Spleen (tissue), 11 donors: ENCODE data around the gene ZNF236. TPM values are rescaled to one million over a fixed set of nuclear protein-coding genes. Genes with fewer than 3 reads are reported as not detected.

ENCODE experiments used
- DNase-seq: peaks from one replicate; pipeline ENCODE4 v3.0.0-alpha.2; 2020
- H3K27ac ChIP-seq, 8 donors: fragments of 200-600 bp; sonication (generic) in 7 of 8; 1 replicate in 4 of 8; 2 replicates in 4 of 8; pipeline versions ENCODE4 v1.5.0 to v1.8.0; 2016 to 2021; ENCODE audit warnings: inconsistent platforms in 4 of 8, mild to moderate bottlenecking in 4 of 8, moderate library complexity in 1 of 8
- H3K27me3 ChIP-seq, 7 donors: fragments of 200-600 bp; sonication (generic) in 6 of 7; replicated peaks in 1 of 7; 1 replicate in 4 of 7; 2 replicates in 3 of 7; pipeline versions ENCODE4 v1.5.0 to v1.8.0; 2016 to 2021; ENCODE audit warnings: inconsistent platforms in 3 of 7, mild to moderate bottlenecking in 1 of 7
- H3K36me3 ChIP-seq, 6 donors: fragments of 200-600 bp; sonication (generic) in 5 of 6; 1 replicate in 4 of 6; 2 replicates in 2 of 6; pipeline versions ENCODE4 v1.5.0 to v1.8.0; 2016 to 2021; ENCODE audit warnings: inconsistent platforms in 2 of 6
- H3K4me1 ChIP-seq, 6 donors: fragments of 200-600 bp; sonication (generic) in 5 of 6; 1 replicate in 3 of 6; 2 replicates in 3 of 6; pipeline versions ENCODE4 v1.5.0 to v1.8.0; 2016 to 2021; ENCODE audit warnings: inconsistent platforms in 3 of 6
- H3K4me3 ChIP-seq, 8 donors: fragments of 200-600 bp; sonication (generic) in 7 of 8; 1 replicate in 4 of 8; 2 replicates in 4 of 8; pipeline versions ENCODE4 v1.5.0 to v1.8.0; 2016 to 2021; ENCODE audit warnings: inconsistent platforms in 4 of 8, mild to moderate bottlenecking in 4 of 8, moderate library complexity in 2 of 8
- H3K9me3 ChIP-seq, 8 donors: fragments of 200-600 bp; sonication (generic) in 7 of 8; 1 replicate in 4 of 8; 2 replicates in 4 of 8; pipeline versions ENCODE4 v1.5.0 to v1.8.0; 2016 to 2021; ENCODE audit warnings: inconsistent platforms in 4 of 8
- CTCF ChIP-seq, 11 experiments: fragments of 200-600 bp in 7 of 11; fragments of 450-650 bp in 4 of 11; sonication (generic) in 4 of 11; IDR thresholded peaks in 8 of 11; conservative IDR thresholded peaks in 3 of 11; 1 replicate in 7 of 11; 2 replicates in 4 of 11; pipeline versions ENCODE4 v1.4.0 to v1.8.0; 2016 to 2021; ENCODE audit warnings: antibody characterized with exemption in 11 of 11, inconsistent platforms in 4 of 11, mild to moderate bottlenecking in 1 of 11
- POLR2A ChIP-seq, 3 donors: fragments of 450-650 bp; IDR thresholded peaks; one replicate each; pipeline ENCODE4 v1.5.1; 2017; ENCODE audit warnings: antibody characterized with exemption in 3 of 3, mild to moderate bottlenecking in 1 of 3
- POLR2AphosphoS5 ChIP-seq, 3 donors: sonication (generic); formaldehyde crosslinking; IDR thresholded peaks; one replicate each; pipeline ENCODE4 v1.5.1; 2017; ENCODE audit warnings: antibody characterized with exemption in 3 of 3
- WGBS, 5 donors: extraction: QIAGEN DNeasy Blood & Tissue Kit in 3 of 5; methylation state at CpG; one replicate each; pipeline versions ENCODE4 v1.1.5 to v1.1.7; 2013 to 2018; 5-methylcytosine and 5-hydroxymethylcytosine counted together
- intact Hi-C: fragments of 100-400 bp; cut with DNase I; formaldehyde crosslinking; loops from one replicate; pipeline ENCODE4 v1.15.0; 2023; ENCODE audit warnings: low total_unique reads
- polyA plus RNA-seq, 3 donors: library from polyadenylated mRNA; stranded (reverse); fragments of 200-250 nt; gene quantifications; one replicate each; pipeline ENCODE4 v1.2.1, GENCODE V29; 2013
- total RNA-seq, 7 donors: library from RNA; depleted of rRNA in 3 of 7; stranded (reverse); fragments of >200 nt in 3 of 7; fragmentation: NEBNext Ultra II Directional in 4 of 7; extraction: Animal tissue kit (Norgen Biotek cat#: 25700) in 4 of 7; gene quantifications; one replicate each; pipeline versions ENCODE4 v1.1.0 to v1.2.1, GENCODE V29; 2016 to 2021
- donor health status: healthy with polysubstance abuse.
- donor health status: DM: no; HTN: no; CAD: no; lungs with moderate emphysema.
- donor health status: DM: no; HTN: no; CAD: no.
- donor health status: Bipolar disorder and iron deficiency.
- donor health status: healthy.
- donor health status: DM: no; HTN: no; CAD: no.
- donor health status: DM: yes; HTN: yes; CAD: no.

Gene ZNF236
- total and polyA plus RNA-seq, 10 donors = 1.5 to 25.4 (median 19.9) TPM

DNA sequence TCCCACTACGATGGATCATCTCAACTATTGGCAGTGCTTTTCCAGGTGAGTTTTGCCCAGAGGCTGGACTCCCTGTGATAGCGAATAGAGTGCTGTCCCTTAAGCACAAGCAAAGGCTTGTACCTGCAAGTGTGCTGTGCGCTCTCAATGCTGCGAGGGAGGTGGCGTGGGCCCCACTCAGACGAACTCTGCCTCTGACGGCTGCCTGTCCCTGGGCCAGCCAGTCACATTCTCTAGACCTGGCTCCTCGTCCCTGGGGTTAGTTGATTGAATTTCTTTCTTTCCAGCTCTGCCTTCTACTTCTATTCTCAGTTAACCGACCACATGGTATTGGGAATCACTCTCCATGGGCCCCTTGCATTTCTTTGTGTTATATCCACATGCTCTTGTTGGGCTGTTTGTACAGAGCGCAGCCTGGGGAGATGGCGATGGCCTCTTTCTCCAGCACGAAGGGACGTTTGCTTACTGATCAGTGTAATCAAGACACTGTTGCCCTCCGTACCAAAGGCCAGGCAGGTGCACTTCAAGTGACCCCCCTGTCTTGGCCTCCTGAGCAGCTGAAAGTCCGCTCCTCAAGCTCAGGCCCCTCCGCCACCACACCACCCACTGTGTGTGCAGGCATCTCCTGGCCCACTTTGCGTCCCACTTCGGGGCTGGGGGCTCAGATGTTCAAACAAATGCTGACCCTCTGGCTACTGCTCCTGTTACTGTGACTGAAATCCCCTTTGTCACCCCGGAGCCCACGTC lies 151.3 kb downstream of the ZNF236 start:
- intact Hi-C loops = no loop called here
- Histone ChIP-seq H3K4me3 (no peak overlapping the region), H3K4me1 (peaks cover 0 to 18% (median 7%) of the 10 kb centered on the region in 6 donors), H3K27ac (no peak overlapping the region), H3K9me3 (no peaks in the 10 kb centered on the region), H3K36me3 (peaks cover 0 to 21% (median 5%) of the 10 kb centered on the region in 6 donors), H3K27me3 (no peaks in the 10 kb centered on the region)
- peak; percentile 60 for DNase-seq
- WGBS, 5 donors = 96 to 98% (median 97%) methylated on average over 20 of the region's 20 CpGs
- TF ChIP-seq CTCF (IDR thresholded peaks at IDR 0.05 in 8 of 11, conservative IDR thresholded peaks at IDR 0.05 in 3 of 11) (no peak), POLR2AphosphoS5 (IDR thresholded peaks at IDR 0.05) (no peak), POLR2A (IDR thresholded peaks at IDR 0.05) (no peak)

- Histone ChIP-seq H3K36me3 (peaks cover 0 to 18% (median 2%) of the 10 kb centered on the region in 6 donors), H3K9me3 (no peaks in the 10 kb centered on the region), H3K4me1 (peaks cover 0 to 18% (median 7%) of the 10 kb centered on the region in 6 donors), H3K4me3 (no peak overlapping the region), H3K27me3 (no peaks in the 10 kb centered on the region), H3K27ac (no peak overlapping the region)
- 86 to 94% (median 90%) methylated on average over 5 of the region's 5 CpGs for WGBS, 5 donors
- intact Hi-C loops = no loop called here
- DNase-seq = no peak
- TF ChIP-seq CTCF (IDR thresholded peaks at IDR 0.05 in 8 of 11, conservative IDR thresholded peaks at IDR 0.05 in 3 of 11) = no peak
- no peak for TF ChIP-seq POLR2AphosphoS5 (IDR thresholded peaks at IDR 0.05)
- TF ChIP-seq POLR2A (IDR thresholded peaks at IDR 0.05) = no peak
Observed at GRCh38 chr18:76974386-76974785, 152.0 kb downstream of the ZNF236 start.

GRCh38 chr18:76975577-76976110 lies 153.3 kb downstream of the ZNF236 start:
- no peak overlapping the region for H3K4me3 ChIP-seq
- intact Hi-C loops = no loop called here
- TF ChIP-seq CTCF (IDR thresholded peaks at IDR 0.05 in 8 of 11, conservative IDR thresholded peaks at IDR 0.05 in 3 of 11) = no peak
- no peak for TF ChIP-seq POLR2AphosphoS5 (IDR thresholded peaks at IDR 0.05)
- TF ChIP-seq POLR2A (IDR thresholded peaks at IDR 0.05) = no peak
- peaks cover 0 to 22% (median 2%) of the 10 kb centered on the region in 6 donors for H3K36me3 ChIP-seq
- H3K27ac ChIP-seq = no peak overlapping the region
- H3K9me3 ChIP-seq = no peaks in the 10 kb centered on the region
- 86 to 91% (median 91%) methylated on average over 9 to 14 of the region's 14 CpGs for WGBS, 5 donors
- peaks cover 0 to 27% (median 10%) of the 10 kb centered on the region in 6 donors for H3K4me1 ChIP-seq
- H3K27me3 ChIP-seq = no peaks in the 10 kb centered on the region
- DNase-seq = no peak

GRCh38 chr18:76977108-76977621 lies 154.8 kb downstream of the ZNF236 start:
- peaks cover 0 to 22% (median 2%) of the 10 kb centered on the region in 6 donors for H3K36me3 ChIP-seq
- intact Hi-C loops = no loop called here
- H3K9me3 ChIP-seq = no peaks in the 10 kb centered on the region
- no peak overlapping the region for H3K27ac ChIP-seq
- TF ChIP-seq POLR2A (IDR thresholded peaks at IDR 0.05) (no peak), POLR2AphosphoS5 (IDR thresholded peaks at IDR 0.05) (peak in 1 of 3 donors; percentile 20)
- 87 to 92% (median 89%) methylated on average over 13 to 14 of the region's 14 CpGs for WGBS, 5 donors
- no peak overlapping the region for H3K4me3 ChIP-seq
- DNase-seq = no peak
- H3K4me1 ChIP-seq = peaks cover 0 to 35% (median 9%) of the 10 kb centered on the region in 6 donors
- H3K27me3 ChIP-seq = no peaks in the 10 kb centered on the region
